HG03469 (cell line): ENCODE results near the gene TLK2.
"Not testable (repeated sequence)": the region's sequence is repeated elsewhere in the genome, so short reads cannot be mapped to it uniquely, and the experiment has no call there.

Source experiments
- ATAC-seq: cut with Tn5 transposase; IDR thresholded peaks from one replicate; pipeline ENCODE4 v1.9.1; 2021; ENCODE audit warnings: mild to moderate bottlenecking, moderate library complexity, moderate number of reproducible peaks; ENCODE audit not compliant: unreplicated experiment

The TLK2 gene

GRCh38 chr17:62478424-62478879, at the start of gene TLK2:
TLK2 (plus strand) TSS chr17:62478825; CDS start chr17:62481126, 2,301 bp downstream.
- peak; percentile 33 for ATAC-seq

GRCh38 chr17:62435251-62435650, 43.4 kb upstream of the TLK2 start:
- not testable (repeated sequence) for ATAC-seq

GRCh38 chr17:62441181-62441580, 37.4 kb upstream of the TLK2 start:
- ATAC-seq: not testable (repeated sequence)

- no peak for ATAC-seq
Observed at GRCh38 chr17:62444063-62444462, 34.6 kb upstream of the TLK2 start.

- not testable (repeated sequence) for ATAC-seq
Observed at GRCh38 chr17:62445791-62446190, 32.8 kb upstream of the TLK2 start.

- not testable (repeated sequence) for ATAC-seq
Observed at GRCh38 chr17:62452195-62452594, 26.4 kb upstream of the TLK2 start.

- not testable (repeated sequence) for ATAC-seq
Observed at GRCh38 chr17:62453041-62453440, 25.6 kb upstream of the TLK2 start.

- peak; percentile 19 for ATAC-seq
Observed at GRCh38 chr17:62453656-62454055, 25.0 kb upstream of the TLK2 start.

- ATAC-seq: peak; percentile 55
Observed at GRCh38 chr17:62454111-62454510, 24.5 kb upstream of the TLK2 start.

GRCh38 chr17:62456016-62456415, 22.6 kb upstream of the TLK2 start:
- no peak for ATAC-seq

- not testable (repeated sequence) for ATAC-seq
Observed at GRCh38 chr17:62458483-62458882, 20.1 kb upstream of the TLK2 start.

GRCh38 chr17:62464422-62464821, 14.2 kb upstream of the TLK2 start:
- ATAC-seq: not testable (repeated sequence)

- not testable (repeated sequence) for ATAC-seq
Observed at GRCh38 chr17:62465271-62465670, 13.4 kb upstream of the TLK2 start.

- not testable (repeated sequence) for ATAC-seq
Observed at GRCh38 chr17:62470666-62471379, 7.8 kb upstream of the TLK2 start.

GRCh38 chr17:62471380-62471880, 7.2 kb upstream of the TLK2 start:
- ATAC-seq: not testable (repeated sequence)

GRCh38 chr17:62473030-62473982, 5.3 kb upstream of the TLK2 start:
- not testable (repeated sequence) for ATAC-seq

- ATAC-seq: not testable (repeated sequence)
Observed at GRCh38 chr17:62477111-62477510, 1.5 kb upstream of the TLK2 start.

GRCh38 chr17:62477718-62478408, 762 bp upstream of the TLK2 start:
- peak; percentile 5 for ATAC-seq

- peak; percentile 29 for ATAC-seq
Observed at GRCh38 chr17:62478880-62479638, 434 bp downstream of the TLK2 start.
